ENCODE results near the gene FXYD3.

Gene FXYD3

GRCh38 chr19:35162471-35163326 is 47.1 kb downstream of the FXYD3 start:
- DNase-seq = no peak

GRCh38 chr19:35164418-35164817 is 48.8 kb downstream of the FXYD3 start:
- ATAC-seq (no peak), DNase-seq (no peak)

More at GRCh38 chr19:35162471-35163326, 47.1 kb downstream of the FXYD3 start:
- ATAC-seq = no peak

DNA sequence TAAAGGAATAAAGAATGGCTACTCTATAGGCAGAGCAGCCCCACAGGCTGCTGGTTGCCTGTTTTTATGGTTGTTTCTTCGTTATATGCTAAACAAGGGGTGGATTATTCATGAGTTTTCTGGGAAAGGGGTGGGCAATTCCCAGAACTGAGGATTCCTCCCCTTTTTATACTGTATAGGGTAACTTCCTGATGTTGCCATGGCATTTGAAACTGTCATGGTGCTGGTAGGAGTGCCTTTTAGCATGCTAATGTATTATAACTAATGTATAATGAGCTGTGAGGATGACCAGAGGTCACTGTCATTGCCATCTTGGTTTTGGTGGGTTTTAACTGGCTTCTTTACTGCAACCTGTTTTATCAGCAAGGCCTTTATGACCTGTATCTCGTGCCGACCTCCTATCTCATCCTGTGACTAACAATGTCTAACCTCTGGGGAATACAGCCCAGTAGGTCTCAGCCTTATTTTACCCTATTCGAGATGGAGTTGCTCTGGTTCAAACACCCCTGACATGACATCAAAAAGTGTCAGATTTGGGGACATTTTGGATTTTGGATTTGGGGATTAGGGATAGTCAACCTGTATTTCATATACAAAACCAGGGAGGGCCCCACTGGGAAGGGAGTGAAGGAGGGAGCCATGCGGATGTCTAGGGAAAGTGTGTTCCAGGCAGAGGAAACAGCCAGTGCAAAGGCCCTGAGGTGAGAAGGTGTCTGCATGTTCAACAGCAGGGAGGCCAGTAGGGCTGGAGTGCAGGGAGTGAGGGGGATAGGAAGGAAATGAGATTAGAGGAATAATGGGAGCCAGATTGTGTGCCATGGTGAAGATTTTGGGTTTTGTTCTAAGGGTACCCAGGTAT is 49.8 kb downstream of the FXYD3 start:
- DNase-seq (no peak), ATAC-seq (no peak)

GRCh38 chr19:35166100-35167063 is 50.8 kb downstream of the FXYD3 start:
- ATAC-seq (no peak), DNase-seq (peak; percentile 42)

GRCh38 chr19:35167251-35168119 is 51.9 kb downstream of the FXYD3 start:
- DNase-seq (no peak), ATAC-seq (no peak)

- DNase-seq (no peak), ATAC-seq (no peak)
These were observed 52.6 kb downstream of the FXYD3 start for GRCh38 chr19:35168196-35168595.

DNA sequence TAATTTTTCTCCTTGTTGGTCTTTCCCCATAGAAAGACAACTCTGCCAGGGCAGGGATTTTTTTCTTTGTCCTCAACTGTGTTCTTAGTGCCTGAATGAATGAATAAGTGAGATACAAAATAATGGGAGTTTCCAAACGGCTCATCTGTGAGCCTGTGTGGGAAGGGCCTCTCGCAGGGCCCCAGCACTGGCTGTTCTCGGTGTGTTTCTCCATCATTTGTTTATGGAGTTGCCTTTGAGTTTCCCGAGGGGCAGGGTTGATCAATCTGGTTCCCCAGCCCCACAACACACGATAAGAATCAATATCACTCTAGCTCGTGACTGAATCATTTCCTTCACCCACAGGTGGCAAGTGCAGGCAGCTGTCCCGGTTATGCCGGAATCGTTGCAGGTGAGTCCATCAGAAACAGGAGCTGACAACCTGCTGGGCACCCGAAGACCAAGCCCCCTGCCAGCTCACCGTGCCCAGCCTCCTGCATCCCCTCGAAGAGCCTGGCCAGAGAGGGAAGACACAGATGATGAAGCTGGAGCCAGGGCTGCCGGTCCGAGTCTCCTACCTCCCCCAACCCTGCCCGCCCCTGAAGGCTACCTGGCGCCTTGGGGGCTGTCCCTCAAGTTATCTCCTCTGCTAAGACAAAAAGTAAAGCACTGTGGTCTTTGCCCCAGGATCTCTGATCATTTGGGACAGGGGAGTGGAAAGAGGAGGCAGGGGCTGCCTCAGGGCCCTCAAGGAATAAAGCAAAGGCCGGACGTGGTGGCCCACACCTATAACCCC is 53.8 kb downstream of the FXYD3 start:
- peak; percentile 59 for ATAC-seq

GRCh38 chr19:35170359-35171061 is 54.9 kb downstream of the FXYD3 start:
- ATAC-seq (no peak), DNase-seq (no peak)

More for the DNA sequence above, 53.8 kb downstream of the FXYD3 start:
- no peak for DNase-seq

GRCh38 chr19:35171730-35172129 is 56.1 kb downstream of the FXYD3 start:
- no peak for ATAC-seq
- no peak for DNase-seq
